ENCODE data around the gene DUSP1. TPM values are rescaled to one million over a fixed set of nuclear protein-coding genes. Genes with fewer than 3 reads are reported as not detected.

The DUSP1 gene
- total and polyA plus RNA-seq, 10 donors = 46.0 to 818 (median 239) TPM

DNA sequence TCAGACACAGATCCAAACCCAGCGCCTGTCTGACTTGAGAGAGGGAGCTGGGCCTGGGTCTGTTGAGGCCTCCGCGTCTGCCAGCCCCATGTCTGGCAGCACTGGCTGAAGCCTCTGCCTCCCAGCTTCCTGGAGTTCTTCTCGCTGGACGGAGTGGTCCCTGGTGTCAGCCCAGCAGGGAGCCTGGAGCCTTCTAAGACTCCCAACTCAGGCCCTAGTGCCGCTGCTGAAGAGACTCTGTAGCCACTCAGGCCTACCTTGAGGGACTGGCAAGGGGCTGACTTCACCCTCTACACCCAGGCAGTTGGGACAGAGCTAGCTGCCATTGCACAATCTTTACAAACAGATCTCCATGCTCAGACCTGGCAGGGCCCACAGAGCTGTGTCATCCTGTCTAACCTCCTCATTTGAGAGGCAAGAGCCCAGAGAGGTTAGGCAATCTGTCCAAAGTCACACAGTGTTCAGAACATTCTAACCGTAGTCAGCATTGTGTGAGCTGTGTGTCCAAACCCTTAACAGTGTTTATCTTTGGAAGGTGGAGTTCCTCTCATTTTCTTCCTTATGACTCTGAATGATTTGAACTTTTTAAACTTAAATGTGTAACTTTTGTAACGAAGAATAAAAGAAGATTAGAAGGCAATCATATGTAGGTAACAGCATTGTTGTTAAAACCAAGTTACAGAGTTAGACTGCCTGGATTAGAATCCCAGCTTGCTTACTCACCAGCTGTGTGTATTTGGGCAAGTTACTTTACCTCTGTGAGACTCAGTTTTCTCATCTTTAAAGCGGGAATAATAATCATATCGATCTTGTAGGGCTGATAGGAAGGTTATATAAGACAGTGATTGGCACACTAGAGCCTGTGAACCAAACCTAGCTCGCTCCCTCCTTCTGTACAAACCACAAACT is 4.6 kb upstream of the DUSP1 start:
- H3K36me3 ChIP-seq = no peaks in the 10 kb centered on the region
- peak overlapping the region in 1 of 8 donors; percentile 59 for H3K4me3 ChIP-seq
- DNase-seq = peak; percentile 87
- H3K9me3 ChIP-seq = no peaks in the 10 kb centered on the region
- peak in 1 of 3 donors; percentile 8 for TF ChIP-seq POLR2A (IDR thresholded peaks at IDR 0.05)
- peak; percentile 65 to 94 (median 78) for TF ChIP-seq POLR2AphosphoS5 (IDR thresholded peaks at IDR 0.05)
- TF ChIP-seq, protein P1, sequence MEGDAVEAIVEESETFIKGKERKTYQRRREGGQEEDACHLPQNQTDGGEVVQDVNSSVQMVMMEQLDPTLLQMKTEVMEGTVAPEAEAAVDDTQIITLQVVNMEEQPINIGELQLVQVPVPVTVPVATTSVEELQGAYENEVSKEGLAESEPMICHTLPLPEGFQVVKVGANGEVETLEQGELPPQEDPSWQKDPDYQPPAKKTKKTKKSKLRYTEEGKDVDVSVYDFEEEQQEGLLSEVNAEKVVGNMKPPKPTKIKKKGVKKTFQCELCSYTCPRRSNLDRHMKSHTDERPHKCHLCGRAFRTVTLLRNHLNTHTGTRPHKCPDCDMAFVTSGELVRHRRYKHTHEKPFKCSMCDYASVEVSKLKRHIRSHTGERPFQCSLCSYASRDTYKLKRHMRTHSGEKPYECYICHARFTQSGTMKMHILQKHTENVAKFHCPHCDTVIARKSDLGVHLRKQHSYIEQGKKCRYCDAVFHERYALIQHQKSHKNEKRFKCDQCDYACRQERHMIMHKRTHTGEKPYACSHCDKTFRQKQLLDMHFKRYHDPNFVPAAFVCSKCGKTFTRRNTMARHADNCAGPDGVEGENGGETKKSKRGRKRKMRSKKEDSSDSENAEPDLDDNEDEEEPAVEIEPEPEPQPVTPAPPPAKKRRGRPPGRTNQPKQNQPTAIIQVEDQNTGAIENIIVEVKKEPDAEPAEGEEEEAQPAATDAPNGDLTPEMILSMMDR (IDR thresholded peaks at IDR 0.05 in 8 of 11, conservative IDR thresholded peaks at IDR 0.05 in 3 of 11) = no peak
- intact Hi-C loops (cut with DNase I; ENCODE audit: low total_unique reads) = no loop called here
- H3K27ac ChIP-seq = peak overlapping the region; percentile 20 to 100 (median 100)
- peaks cover 27 to 80% (median 68%) of the 10 kb centered on the region in 6 donors for H3K4me1 ChIP-seq
- whole genome bisulfite sequencing, 5 donors = 77 to 93% (median 88%) methylated on average over 6 to 11 of the region's 11 CpGs
- H3K27me3 ChIP-seq (replicated peaks in 1 of 7) = no peaks in the 10 kb centered on the region

DNA sequence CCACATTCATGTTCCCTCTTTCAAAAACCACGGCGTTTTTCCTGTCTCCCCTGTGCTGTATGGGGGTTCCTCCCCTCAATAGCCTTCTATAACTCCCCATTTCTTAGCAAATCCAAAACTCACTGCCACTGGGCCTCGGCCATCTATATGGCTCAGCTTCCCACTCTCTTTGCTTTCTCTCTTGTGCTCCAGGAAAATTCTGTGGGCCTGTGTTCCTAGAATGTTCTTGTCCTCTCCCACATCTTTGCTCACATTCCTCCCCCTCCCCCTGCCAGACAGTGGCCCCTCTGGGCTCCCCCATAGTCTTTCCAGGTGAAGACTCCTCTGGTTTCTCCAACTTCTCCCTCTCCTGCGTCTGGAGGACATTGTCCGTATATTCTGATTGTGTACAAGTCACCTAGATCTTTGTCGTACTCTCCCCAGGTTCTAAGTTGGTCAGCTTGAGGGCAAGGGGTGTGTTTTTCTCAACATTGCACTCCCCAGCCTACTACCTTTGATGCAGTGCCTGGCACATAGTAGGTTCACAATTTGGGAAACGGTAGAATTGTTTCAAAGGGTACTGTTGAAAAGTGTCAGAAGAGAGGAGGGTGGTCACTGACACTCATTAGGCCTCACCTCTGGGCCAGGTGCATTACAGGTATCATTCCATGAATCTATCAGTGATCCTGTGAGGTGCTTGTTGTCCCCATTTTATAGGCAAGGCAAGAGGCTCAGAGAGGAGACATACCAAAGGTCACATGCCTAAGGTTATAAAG is 3.7 kb upstream of the DUSP1 start:
- Histone ChIP-seq H3K27ac (peak overlapping the region; percentile 20 to 100 (median 100)), H3K4me3 (peak overlapping the region in 1 of 8 donors; percentile 59), H3K27me3 (replicated peaks in 1 of 7) (no peaks in the 10 kb centered on the region), H3K36me3 (peaks cover 0 to 4% (median 0%) of the 10 kb centered on the region in 6 donors), H3K9me3 (no peaks in the 10 kb centered on the region), H3K4me1 (peaks cover 29 to 84% (median 71%) of the 10 kb centered on the region in 6 donors)
- DNase-seq = no peak
- intact Hi-C loops (cut with DNase I; ENCODE audit: low total_unique reads) = no loop called here
- TF ChIP-seq, protein P1 (IDR thresholded peaks at IDR 0.05 in 8 of 11, conservative IDR thresholded peaks at IDR 0.05 in 3 of 11) = no peak
- TF ChIP-seq POLR2A (IDR thresholded peaks at IDR 0.05) = no peak
- no peak for TF ChIP-seq POLR2AphosphoS5 (IDR thresholded peaks at IDR 0.05)
- 64 to 87% (median 79%) methylated on average over 7 of the region's 7 CpGs for WGBS, 5 donors

DNA sequence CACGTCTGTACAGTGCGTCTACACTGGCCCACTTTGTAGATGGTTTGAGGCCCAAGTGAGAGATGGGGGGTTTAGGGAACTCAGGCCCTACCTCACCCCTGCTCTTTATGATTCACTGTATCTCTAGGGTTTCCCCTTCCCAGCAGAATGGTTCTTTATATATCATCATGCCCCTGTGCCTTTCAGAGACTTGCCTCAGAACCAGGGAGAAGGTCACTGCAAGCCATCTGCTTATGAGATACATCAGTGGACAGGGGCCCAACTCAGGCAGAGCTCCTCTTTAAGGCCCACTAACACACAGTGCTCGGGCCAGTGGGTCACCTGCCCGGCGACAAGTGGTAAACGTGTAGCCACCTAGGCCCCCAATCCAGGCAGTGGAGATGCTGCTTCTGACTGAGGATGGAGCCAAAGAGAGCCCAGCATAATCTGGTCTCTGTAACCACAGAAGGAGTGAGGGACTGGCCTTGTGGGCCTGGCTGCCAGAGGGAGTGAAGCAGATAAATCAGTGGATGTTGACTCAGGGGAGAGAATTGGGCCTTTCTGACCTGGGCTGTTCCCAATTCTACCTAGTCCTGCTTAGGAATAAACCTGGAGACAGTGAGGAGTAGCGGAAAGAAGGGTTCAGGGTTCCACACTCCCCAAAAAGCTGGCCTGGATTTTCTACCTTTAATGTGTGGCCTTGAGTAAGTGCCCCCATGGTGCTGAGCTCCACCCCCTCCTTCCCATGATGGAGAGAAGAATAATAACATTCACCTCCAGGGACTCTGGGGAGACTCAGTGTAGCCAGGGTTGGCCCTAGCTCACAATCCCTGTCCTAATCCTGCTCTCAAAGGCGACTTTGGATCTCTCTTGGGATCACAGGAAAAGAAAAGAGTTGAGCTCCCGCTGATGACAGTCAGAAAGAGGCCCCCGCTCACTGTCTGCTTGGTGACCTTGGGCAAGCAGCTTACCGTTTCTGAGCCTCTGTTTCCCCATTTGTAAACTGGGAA is 2.8 kb upstream of the DUSP1 start:
- H3K36me3 ChIP-seq = peaks cover 3 to 13% (median 8%) of the 10 kb centered on the region in 6 donors
- no peaks in the 10 kb centered on the region for H3K9me3 ChIP-seq
- peak overlapping the region in 1 of 8 donors; percentile 87 for H3K4me3 ChIP-seq
- peak in 1 of 3 donors; percentile 15 for TF ChIP-seq POLR2AphosphoS5 (IDR thresholded peaks at IDR 0.05)
- TF ChIP-seq, protein P1 (IDR thresholded peaks at IDR 0.05 in 8 of 11, conservative IDR thresholded peaks at IDR 0.05 in 3 of 11) = no peak
- 79 to 89% (median 82%) methylated on average over 11 of the region's 11 CpGs for WGBS, 5 donors
- H3K27ac ChIP-seq = peak overlapping the region; percentile 98 to 100 (median 100)
- H3K27me3 ChIP-seq (replicated peaks in 1 of 7) = no peaks in the 10 kb centered on the region
- H3K4me1 ChIP-seq = peaks cover 36 to 89% (median 81%) of the 10 kb centered on the region in 6 donors
- peak; percentile 80 for DNase-seq
- intact Hi-C loops (cut with DNase I; ENCODE audit: low total_unique reads) = no loop called here

Measured in spleen (tissue), 11 donors.